ENCODE measurements around the gene PNPLA6.
"Not testable (repeated sequence)": the region's sequence is repeated elsewhere in the genome, so short reads cannot be mapped to it uniquely, and the experiment has no call there.

PNPLA6 gene

GRCh38 chr19:7533925-7534480, 1.5 kb upstream of the PNPLA6 start:
- peak; percentile 49 to 76 for DNase-seq

DNA sequence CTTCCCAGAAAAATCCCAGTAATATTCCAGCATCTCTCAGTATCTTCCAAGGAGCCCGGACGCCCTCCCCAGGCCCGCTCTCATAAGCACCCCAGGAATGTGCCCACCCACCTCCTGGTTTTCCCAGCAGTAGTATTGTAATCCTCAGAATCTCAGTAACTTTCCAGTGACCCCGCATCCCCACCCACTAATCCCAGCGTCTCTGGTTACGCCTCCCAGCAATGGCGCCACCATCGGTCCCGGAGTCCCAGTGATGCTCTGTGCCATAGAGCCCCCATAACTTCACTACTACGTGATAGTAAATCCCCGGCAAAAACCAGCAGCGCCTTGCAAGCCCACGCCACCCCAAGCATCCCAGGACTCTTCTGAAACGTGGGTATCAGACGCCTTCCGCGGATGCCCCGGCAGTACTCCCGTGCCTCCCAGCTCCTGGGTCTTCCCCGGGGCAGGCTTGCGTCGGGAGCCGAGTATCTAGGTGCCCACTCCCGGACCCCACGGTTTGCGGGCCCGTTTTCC, 928 bp upstream of the PNPLA6 start:
- DNase-seq = peak in 1 of 2 experiments; percentile 23

- no peak for DNase-seq
Observed at GRCh38 chr19:7535998-7536695, 630 bp downstream of the PNPLA6 start.

DNA sequence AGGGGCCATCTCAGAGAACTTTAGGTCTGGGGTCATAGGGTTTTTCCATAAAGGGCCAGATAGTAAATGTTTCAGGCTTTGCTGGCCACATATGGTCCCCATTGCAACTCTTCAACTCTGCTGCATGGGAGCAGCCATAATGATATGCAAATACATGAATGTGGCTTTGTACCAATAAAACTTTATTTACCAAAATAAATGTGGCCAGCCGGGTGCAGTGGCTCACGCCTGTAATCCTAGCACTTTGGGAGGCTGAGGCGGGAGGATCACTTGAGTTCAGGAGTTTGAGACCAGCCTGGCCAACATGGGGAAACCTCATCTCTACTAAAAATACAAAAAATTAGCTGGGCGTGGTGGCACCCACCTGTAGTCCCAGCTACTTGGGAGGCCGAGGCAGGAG, 3.5 kb downstream of the PNPLA6 start:
- not testable (repeated sequence) for DNase-seq

GRCh38 chr19:7539827-7540425, 4.4 kb downstream of the PNPLA6 start:
- no peak for DNase-seq

GRCh38 chr19:7540761-7541474, 5.4 kb downstream of the PNPLA6 start:
- no peak for DNase-seq

DNA sequence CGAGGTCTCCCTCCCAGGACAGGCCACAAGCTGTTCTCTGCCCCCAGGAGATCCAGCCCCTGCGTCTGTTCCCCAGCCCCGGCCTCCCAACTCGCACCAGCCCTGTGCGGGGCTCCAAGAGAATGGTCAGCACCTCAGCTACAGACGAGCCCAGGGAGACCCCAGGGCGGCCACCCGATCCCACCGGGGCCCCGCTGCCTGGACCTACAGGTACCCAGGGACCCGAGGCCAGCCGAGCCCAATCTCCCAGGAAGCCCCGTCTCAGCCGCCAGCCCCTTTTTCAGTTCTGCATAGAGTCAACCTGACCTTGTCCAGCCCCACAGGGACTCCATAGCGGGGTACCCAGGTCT, 5.9 kb downstream of the PNPLA6 start:
- no peak for DNase-seq

DNA sequence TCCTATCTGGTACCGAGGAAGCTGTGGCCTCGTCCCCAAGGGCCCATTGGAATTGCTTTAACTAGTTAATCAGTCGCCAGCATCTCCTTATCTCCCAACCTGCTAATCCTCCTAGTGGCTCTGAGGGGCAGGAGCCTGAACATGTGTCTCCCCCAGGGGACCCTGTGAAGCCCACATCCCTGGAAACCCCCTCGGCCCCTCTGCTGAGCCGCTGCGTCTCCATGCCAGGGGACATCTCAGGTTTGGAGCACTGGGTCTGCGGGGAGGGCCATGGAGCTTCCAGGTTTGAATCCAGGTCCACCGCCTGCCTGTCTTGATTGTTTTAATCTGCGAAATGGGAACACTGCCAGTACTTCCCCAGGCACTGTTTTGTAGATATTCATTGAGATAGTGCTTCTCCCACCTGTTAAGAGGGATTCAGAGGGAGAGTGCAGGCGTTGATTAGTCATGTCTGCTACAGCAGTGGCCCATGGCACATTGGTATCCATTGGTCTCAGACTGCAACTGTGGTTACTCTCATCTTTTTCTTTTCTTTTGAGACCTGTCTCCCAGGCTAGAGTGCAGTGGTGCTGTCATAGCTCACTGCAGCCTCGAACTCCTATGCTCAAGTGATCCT, 6.4 kb downstream of the PNPLA6 start:
- DNase-seq = no peak

DNA sequence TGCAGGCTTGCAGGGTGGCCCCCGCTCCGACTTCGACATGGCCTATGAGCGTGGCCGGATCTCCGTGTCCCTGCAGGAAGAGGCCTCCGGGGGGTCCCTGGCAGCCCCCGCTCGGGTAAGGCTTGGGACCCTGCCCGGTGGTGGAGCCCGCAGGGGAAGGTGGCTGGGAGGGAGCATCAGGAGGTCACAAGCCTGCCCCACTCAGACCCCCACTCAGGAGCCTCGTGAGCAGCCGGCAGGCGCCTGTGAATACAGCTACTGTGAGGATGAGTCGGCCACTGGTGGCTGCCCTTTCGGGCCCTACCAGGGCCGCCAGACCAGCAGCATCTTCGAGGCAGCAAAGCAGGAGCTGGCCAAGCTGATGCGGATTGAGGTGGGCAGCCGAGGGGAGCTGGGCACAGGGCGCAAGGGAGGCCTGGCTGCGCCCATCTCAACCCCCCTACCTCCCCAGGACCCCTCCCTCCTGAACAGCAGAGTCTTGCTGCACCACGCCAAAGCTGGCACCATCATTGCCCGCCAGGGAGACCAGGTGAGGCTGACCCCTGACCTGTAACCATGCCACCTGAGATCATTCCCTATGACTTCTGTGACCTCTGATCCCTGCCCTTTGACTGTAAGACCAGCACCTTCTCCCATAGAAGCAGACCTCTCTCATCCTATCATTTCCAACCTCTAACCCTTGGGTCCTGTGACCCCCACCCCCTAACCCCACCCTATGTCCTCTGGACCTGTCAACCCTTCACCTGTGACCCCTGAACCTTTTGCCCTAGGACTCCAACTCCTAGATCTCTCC, 7.2 kb downstream of the PNPLA6 start:
- DNase-seq = no peak

GRCh38 chr19:7544626-7545025, 9.1 kb downstream of the PNPLA6 start:
- DNase-seq = no peak

DNA sequence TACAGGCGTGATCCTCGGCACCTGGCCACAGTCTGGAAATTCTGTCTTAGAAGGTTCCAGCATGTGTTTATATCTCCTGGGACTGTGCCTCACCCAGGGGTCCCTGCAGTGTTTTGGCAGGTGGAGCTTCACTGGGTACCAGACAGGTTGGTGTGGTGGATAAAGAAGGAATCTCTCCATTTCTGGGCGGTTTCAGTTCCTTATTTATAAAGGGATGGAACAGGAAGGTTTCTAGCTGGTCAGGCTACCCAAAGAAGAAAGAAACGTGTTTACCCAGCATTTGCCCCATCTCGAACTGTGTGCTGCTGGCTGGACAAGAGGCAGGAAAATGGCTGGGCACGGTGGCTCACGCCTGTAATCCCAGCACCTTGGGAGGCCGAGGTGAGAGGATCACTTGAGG, 9.8 kb downstream of the PNPLA6 start:
- DNase-seq = no peak

DNA sequence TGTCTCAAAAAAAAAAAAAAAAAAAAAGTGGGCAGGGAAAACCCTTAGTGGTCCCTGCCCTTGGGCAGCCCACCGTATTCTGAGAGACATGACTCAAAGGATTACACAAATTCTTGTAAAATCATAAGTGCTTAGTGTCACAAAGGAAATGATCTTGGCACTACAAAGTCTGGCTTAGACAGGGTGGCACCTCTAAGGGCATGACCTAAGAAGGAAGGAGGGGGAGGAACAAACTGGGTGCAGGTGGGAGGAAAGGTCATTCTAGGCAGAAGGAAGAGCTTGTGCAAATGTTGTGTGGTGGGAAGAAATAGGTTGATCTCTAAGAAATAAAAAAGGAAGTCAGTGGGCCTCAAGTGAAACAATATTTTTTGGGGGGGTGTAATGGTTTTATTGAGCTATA, 10.4 kb downstream of the PNPLA6 start:
- DNase-seq = no peak

DNA sequence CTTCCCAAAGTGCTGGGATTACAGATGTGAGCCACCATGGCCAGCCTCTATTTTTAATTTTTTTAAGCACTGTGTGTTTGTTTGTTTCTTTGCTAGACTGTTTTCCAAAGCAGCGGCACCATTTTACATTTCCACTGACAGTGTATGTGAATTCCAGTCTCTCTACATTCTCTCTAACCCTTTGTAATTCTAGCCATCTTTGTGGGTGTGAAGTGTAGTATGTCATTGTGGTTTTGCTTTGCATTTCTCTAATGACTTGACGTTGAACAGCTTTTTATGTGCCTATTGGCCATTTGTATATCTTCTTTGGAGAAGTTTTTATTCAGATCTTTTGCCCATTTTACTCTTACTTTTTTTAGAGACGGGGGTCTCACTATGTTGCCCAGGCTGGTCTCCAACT, 11.6 kb downstream of the PNPLA6 start:
- no peak for DNase-seq

GRCh38 chr19:7549429-7550148, 14.1 kb downstream of the PNPLA6 start:
- DNase-seq = no peak

DNA sequence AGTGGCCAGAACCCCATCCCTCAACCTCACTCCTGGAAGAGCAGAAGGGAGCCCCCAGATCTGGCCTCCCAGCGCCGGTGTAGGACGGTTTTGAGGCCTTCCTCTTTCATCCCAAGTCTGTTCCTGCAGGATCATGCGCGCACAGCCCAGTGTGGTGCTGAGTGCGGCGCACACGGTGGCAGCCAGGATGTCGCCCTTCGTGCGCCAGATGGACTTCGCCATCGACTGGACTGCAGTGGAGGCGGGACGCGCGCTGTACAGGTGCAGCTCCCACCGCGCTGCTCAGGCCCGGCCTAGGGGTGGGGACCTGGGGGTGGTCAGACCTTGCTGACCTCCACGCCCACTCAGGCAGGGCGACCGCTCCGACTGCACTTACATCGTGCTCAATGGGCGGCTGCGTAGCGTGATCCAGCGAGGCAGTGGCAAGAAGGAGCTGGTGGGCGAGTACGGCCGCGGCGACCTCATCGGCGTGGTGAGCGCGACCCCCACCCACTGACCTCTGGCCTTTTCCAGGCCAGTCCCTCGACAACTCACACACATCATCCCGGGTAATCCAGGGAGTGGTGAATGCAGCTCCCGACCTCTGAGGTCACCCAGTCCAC, 14.8 kb downstream of the PNPLA6 start:
- no peak for DNase-seq

DNA sequence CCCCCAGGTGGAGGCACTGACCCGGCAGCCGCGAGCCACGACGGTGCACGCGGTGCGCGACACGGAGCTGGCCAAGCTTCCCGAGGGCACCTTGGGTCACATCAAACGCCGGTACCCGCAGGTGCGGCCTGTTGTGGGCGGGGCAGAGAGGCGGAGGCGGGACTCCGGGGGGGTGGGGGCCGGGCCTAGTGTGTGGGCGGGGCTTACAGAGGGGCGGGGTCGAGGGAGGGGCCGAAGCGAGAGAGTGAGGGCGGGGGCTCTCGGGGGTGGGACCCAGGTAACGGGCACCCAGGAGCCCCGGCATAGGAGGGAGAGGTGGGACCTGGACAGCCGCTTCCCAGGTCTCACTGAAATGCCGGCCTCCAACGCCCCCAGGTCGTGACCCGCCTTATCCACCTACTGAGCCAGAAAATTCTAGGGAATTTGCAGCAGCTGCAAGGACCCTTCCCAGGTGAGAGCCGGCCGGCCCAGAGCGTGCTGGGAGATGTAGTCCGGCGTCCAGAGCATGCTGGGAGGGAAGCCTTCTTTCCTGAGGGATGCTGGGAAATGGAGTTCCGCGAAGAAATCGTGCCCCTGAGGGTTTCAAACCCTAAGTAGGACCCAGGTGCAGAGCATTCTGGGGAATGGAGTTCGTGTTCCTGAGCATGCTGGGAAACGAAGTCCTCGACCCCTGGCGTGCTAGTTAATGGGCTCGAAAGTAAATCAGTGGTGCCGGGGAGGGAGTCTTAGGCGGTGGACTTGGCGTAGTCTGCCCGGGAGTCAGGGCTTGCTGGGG, 15.7 kb downstream of the PNPLA6 start:
- DNase-seq = peak in 1 of 2 experiments; percentile 24

- DNase-seq = no peak
Observed at GRCh38 chr19:7552781-7553180, 17.3 kb downstream of the PNPLA6 start.

- no peak for DNase-seq
Observed at GRCh38 chr19:7554565-7554964, 19.0 kb downstream of the PNPLA6 start.

DNA sequence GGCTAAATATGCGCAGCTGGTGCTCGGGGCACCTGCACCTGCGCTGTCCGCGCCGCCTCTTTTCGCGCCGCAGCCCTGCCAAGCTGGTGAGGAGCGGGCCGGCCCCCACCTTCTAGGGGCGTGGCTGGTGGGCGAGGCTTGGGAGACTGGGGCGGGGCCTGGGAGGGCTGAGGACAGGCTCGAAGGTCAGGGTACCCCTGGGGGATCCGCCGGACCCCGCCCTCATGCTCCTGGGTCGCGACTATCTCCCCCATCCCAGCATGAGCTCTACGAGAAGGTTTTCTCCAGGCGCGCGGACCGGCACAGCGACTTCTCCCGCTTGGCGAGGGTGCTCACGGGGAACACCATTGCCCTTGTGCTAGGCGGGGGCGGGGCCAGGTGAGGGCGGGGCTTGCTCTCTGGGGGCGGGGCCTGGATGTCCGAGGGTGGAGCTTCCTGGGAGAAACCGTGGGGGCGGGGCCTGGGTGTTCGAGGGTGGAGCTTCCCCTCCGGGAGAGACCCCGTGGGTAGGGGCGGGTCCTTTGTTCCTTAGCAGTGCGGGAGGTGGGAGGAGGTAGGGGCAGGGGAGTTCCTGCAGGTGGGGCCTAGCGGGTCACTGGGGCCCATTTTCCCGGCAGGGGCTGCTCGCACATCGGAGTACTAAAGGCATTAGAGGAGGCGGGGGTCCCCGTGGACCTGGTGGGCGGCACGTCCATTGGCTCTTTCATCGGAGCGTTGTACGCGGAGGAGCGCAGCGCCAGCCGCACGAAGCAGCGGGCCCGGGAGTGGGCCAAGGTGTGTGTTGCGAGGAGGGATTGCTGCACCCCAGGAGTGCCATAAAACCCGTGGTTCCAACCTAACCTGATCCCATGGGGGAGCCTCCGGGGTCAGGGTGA, 19.7 kb downstream of the PNPLA6 start:
- no peak for DNase-seq

All from SHP77 (cell line).